ENCODE measurements around the gene SGPL1.
A peak's percentile ranks its signal among the peaks of the same experiment; 100 is the strongest.

Gene SGPL1

DNA sequence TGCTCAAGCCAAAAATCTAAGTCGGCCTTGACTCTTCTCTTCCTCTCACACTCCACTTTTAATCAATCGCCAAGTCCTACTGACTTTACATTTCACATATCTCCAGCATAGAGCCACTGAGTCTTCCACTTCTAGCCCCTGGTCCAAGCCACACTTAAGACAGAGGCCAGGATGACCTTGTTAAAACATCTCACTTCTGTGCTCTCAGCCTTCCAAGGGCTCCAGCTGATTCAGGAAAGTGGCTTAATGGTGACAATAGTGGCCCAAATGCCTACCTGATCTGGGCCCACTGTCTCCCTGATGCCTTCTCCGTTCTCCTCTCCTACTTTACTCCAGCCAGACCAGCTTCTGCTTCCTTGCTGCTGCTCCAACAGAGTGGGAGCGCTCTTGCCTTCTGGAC lies 35.0 kb upstream of the SGPL1 start:
- no peaks in the 10 kb centered on the region for H3K36me3 ChIP-seq (ENCODE audit: control insufficient read depth, insufficient read depth, low read length)
- TF ChIP-seq, protein P1, sequence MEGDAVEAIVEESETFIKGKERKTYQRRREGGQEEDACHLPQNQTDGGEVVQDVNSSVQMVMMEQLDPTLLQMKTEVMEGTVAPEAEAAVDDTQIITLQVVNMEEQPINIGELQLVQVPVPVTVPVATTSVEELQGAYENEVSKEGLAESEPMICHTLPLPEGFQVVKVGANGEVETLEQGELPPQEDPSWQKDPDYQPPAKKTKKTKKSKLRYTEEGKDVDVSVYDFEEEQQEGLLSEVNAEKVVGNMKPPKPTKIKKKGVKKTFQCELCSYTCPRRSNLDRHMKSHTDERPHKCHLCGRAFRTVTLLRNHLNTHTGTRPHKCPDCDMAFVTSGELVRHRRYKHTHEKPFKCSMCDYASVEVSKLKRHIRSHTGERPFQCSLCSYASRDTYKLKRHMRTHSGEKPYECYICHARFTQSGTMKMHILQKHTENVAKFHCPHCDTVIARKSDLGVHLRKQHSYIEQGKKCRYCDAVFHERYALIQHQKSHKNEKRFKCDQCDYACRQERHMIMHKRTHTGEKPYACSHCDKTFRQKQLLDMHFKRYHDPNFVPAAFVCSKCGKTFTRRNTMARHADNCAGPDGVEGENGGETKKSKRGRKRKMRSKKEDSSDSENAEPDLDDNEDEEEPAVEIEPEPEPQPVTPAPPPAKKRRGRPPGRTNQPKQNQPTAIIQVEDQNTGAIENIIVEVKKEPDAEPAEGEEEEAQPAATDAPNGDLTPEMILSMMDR (IDR thresholded peaks at IDR 0.05), result no peak
- H2AFZ ChIP-seq, result no peak overlapping the region
- H3K9ac ChIP-seq, result no peak overlapping the region
- H3K27me3 ChIP-seq (ENCODE audit: control insufficient read depth, insufficient read depth, low read length), result no peaks in the 10 kb centered on the region
- no peaks in the 10 kb centered on the region for H3K9me3 ChIP-seq (ENCODE audit: control insufficient read depth, low read length)
- H3K27ac ChIP-seq, result no peak overlapping the region
- peaks cover 4% of the 10 kb centered on the region for H3K4me1 ChIP-seq
- no peak overlapping the region for H3K4me3 ChIP-seq (ENCODE audit: low read depth, low read length)
- no peaks in the 10 kb centered on the region for H3K79me2 ChIP-seq
- H3K4me2 ChIP-seq (ENCODE audit: low read length), result no peak overlapping the region

DNA sequence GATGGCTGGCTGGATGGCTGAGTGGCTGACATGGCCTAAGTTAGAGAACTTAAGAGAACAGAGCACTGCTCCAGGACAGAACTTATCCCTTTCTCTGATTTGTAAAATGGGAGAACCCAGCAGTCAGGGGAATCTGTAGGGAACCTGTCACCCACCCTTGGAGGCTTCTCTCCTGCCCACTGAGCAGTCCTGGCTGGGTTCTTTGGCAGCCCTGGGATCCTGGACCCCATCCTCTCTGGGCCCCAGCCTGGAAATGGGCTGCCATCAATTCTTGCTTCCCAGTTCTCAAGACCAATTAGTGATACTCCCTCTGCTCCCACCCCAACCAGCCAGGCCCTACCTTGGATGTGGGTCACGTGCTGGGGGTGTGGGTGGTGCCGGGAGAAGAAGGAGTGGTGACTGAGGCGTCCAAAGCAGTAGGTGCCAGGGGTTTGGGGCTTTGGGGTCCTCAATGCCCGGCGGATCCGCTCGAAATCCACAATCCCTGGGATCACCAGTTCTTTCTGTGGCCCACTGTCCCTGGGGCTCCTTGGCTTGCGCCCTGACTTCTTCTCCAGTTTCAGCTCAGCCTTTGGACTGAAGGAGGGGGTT lies 34.2 kb upstream of the SGPL1 start:
- Histone ChIP-seq H3K9me3 (ENCODE audit: control insufficient read depth, low read length) (no peaks in the 10 kb centered on the region), H3K9ac (no peak overlapping the region), H3K79me2 (no peaks in the 10 kb centered on the region), H2AFZ (no peak overlapping the region), H3K4me3 (ENCODE audit: low read depth, low read length) (no peak overlapping the region), H3K4me1 (peaks cover 4% of the 10 kb centered on the region), H3K27me3 (ENCODE audit: control insufficient read depth, insufficient read depth, low read length) (no peaks in the 10 kb centered on the region), H3K4me2 (ENCODE audit: low read length) (no peak overlapping the region), H3K36me3 (ENCODE audit: control insufficient read depth, insufficient read depth, low read length) (no peaks in the 10 kb centered on the region), H3K27ac (no peak overlapping the region)
- TF ChIP-seq, protein P1 (IDR thresholded peaks at IDR 0.05), result no peak

DNA sequence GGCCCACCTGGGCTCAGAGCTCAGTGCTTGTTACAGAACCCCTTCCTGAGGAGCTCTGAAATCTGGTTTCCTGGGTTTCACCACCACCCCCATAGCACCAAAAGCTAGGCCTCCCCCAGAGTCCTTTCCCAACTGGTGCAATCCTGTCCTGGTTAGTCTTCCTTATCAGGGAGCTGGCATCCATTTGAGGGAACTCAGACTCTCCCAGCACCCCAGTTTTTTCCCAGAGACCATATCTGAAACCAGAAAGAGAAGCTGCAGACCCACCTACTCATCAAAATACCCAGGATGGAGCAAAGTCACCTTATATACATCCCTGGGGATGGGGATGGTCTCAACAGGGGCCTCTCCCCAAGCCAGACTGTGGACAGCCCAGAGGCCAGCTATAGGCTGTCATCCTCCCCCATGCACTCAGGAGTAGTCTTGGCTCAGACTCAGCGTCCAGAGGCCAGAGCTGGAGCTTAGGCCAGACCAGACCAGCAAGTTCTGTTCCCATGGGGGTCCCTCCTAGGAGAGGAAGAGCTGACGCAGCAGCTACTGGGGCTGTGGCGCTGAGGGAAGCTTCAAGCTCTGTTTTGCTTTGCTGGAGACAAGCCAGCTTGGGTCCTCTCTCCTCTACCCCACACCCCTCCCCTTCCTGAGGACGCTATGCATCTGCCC lies 33.5 kb upstream of the SGPL1 start:
- Histone ChIP-seq H3K9ac (no peak overlapping the region), H3K4me1 (peaks cover 4% of the 10 kb centered on the region), H3K4me2 (ENCODE audit: low read length) (no peak overlapping the region), H3K79me2 (no peaks in the 10 kb centered on the region), H3K27me3 (ENCODE audit: control insufficient read depth, insufficient read depth, low read length) (no peaks in the 10 kb centered on the region), H3K4me3 (ENCODE audit: low read depth, low read length) (no peak overlapping the region), H3K27ac (no peak overlapping the region), H2AFZ (peak overlapping the region; percentile 30), H3K9me3 (ENCODE audit: control insufficient read depth, low read length) (no peaks in the 10 kb centered on the region), H3K36me3 (ENCODE audit: control insufficient read depth, insufficient read depth, low read length) (no peaks in the 10 kb centered on the region)
- TF ChIP-seq, protein P1 (IDR thresholded peaks at IDR 0.05), result no peak

DNA sequence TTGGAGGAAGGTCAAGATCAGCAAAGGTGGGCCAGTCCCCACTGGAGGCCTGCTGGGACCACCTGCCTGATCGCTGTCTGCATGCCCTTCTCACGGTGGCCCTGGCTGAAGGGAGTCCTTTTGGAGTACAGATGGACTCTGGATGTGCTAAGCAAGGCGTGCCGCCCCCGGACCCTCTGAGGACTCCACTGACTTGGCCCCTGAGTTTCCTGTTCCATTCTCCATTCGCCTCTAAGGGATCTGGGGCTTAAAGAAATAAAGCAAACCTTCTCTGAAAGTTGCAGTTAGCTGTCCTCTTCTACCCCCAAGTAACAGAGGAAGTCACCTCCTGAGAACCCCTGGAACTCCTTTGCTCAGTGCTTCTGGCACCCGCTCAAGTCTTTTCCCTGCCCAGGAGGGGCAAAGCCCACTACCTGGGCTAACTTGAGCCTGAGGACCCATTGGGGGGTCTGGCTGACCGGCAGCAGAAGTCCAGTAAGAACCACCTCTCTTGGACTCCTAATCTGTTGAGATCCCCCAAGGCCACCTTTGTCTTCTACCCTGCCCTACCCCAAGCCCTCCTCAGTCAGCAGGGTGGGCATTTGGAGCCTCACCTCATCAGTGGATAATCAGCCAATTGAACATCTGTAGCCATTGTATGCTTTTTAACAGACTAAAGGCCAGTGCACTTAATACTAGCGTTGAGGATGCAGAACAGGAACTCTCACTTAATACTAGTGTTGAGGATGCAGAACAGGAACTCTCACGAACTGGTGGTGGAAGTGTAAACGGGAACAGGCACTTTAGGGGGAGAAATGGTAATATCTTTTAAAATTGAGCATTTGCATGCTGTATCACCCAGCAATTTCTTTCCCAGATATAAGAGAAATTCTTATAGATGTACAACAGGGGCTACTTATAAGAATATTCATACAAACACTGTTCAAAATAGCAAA lies 32.7 kb upstream of the SGPL1 start:
- H3K4me1 ChIP-seq, result peaks cover 4% of the 10 kb centered on the region
- TF ChIP-seq, protein P1 (IDR thresholded peaks at IDR 0.05), result no peak
- H3K4me3 ChIP-seq (ENCODE audit: low read depth, low read length), result no peak overlapping the region
- H3K79me2 ChIP-seq, result no peaks in the 10 kb centered on the region
- peak overlapping the region; percentile 30 for H2AFZ ChIP-seq
- H3K4me2 ChIP-seq (ENCODE audit: low read length), result no peak overlapping the region
- no peaks in the 10 kb centered on the region for H3K36me3 ChIP-seq (ENCODE audit: control insufficient read depth, insufficient read depth, low read length)
- no peak overlapping the region for H3K27ac ChIP-seq
- no peaks in the 10 kb centered on the region for H3K27me3 ChIP-seq (ENCODE audit: control insufficient read depth, insufficient read depth, low read length)
- H3K9ac ChIP-seq, result no peak overlapping the region
- no peaks in the 10 kb centered on the region for H3K9me3 ChIP-seq (ENCODE audit: control insufficient read depth, low read length)

Measured in parathyroid adenoma (tissue), 2 donors.